ENCODE results near the gene CNTNAP4.

The CNTNAP4 gene

DNA sequence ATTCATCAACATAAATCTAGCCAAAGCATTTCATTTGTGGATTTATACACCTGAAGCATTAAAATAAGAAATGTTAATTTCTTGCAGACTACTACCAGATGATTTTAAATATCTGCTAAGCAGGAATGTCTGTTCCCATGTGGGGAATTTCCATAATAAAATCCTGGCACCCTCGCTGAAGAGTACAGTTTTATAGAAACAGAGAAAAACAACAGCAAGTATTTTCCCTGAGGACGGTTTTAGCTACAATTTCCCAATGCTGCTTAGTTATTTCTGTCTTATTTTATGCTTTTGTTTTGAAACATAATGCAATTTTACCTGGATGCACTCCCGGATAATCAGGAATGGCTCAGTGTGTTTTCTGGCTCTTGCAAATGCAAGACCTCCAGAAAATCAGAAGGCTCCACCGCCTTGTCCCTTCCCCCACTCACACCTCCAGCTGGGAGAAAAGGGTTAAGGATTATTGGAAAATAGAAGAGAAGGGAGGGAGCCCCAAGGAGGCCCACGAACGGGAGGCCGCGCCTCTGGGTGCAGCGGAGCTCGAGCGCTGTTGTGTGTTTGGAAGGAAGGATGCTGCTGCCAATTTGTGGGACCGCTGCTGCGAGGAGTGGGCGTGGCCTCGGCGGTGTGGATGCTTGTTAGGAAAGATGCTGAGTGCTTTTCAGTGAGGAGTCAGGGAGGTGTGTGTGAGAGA, at the start of gene CNTNAP4:
Gene CNTNAP4 (plus strand): TSS at position 657 of the 694 bp plus-strand sequence. CDS start 262 bp downstream, outside the sequence.
- DNase-seq = peak in 48 of 51 donors; percentile 8 to 87 (median 52)

GRCh38 chr16:76228546-76229146, 48.6 kb upstream of the CNTNAP4 start:
- DNase-seq = no peak

DNA sequence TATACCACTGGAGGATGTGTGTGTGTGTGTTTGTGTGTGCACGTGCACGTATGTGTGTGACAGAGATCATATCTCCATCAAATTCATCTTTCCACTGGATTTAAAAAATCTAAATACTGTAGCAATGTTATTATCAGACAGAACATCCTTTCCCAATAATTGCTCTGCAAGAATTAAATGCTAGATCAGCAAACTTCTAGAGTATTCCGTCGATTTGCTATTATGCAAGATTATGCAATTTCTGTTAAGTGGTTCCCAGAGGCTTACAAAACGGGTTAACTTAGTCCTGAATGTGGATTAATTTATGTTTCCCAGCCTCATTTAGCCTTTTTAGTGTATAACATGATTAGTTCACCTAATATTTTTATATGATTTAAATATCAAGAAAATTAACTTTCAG, 44.5 kb upstream of the CNTNAP4 start:
- no peak for DNase-seq

GRCh38 chr16:76235025-76235424, 42.2 kb upstream of the CNTNAP4 start:
- no peak for DNase-seq

DNA sequence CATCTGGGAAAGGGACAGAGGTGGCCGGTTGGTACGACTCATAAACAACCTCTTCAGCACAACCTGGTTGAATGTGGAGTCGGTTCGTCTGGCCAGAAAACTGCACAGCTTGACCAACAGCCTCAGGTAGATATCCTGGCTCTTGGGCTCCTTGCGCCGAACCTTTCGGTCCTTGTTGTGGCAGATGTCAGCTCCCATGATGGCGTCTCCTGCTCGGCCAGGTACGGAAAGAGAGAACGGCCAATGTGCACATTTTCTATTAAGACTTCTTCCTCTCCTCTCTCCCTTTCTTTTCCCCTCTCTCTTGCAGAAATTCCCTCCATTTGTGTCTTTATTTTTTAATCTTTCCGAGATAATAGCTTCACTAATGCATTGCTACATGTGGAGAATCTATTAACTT, 41.8 kb upstream of the CNTNAP4 start:
- DNase-seq = no peak

GRCh38 chr16:76237471-76237870, 39.7 kb upstream of the CNTNAP4 start:
- DNase-seq = no peak

DNA sequence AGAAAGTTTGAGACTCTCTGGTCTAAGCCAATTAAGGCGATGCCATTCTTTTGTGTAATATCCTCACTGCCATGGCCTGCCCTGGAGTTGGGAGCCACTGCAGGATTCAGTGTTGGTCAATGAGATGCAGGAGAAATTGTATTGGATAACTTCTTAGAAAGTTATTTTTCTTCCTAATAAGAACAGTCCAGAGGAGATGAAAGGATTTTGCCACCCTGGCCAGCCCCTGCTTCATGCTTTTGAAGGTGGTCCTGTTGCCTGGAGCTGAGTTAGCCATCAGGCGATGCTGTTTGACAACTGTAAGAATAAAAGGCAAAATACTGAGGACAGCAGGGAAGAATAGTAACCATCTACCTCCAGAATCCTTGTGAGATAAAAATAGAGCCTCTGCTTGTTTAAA, 35.4 kb upstream of the CNTNAP4 start:
- no peak for DNase-seq

DNA sequence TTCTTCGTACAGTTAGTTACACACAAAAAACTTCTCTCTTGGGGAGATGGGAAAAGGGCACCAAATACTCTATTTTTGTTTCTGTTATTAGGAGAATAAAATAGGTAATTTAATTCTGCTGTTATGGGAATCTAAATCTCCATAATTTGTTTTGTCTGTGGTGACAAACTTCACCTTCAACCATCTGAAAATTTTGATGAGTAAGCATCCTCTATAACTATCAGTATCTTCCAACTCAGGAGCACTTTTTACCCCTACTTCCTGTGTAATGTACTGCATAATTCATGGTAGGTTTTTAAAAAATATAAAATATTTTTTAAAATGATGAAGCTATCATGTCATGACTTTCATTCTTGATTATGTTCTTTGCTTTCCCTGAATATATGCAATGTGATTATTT, 33.6 kb upstream of the CNTNAP4 start:
- no peak for DNase-seq

GRCh38 chr16:76246587-76246986, 30.6 kb upstream of the CNTNAP4 start:
- no peak for DNase-seq

- DNase-seq = no peak
Observed at GRCh38 chr16:76265434-76266045, 11.7 kb upstream of the CNTNAP4 start.

DNA sequence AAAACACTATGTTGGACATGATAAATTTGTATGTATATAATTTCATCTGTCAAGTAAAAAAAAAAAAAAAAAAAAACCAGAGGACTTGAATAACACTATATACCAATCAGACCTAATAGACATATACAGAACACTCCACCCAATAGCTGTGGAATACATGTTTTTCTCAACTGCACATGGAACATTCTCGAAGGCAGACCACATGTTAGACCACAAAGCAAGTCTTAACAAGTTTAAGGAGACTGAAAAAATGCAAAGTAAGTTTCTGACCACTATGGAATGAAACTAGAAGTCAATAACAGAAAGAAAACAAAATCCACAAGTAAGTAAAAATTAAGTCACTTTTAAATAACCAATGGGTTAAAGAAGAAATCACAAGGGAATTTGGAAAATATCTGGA, 8.4 kb upstream of the CNTNAP4 start:
- DNase-seq = no peak

DNA sequence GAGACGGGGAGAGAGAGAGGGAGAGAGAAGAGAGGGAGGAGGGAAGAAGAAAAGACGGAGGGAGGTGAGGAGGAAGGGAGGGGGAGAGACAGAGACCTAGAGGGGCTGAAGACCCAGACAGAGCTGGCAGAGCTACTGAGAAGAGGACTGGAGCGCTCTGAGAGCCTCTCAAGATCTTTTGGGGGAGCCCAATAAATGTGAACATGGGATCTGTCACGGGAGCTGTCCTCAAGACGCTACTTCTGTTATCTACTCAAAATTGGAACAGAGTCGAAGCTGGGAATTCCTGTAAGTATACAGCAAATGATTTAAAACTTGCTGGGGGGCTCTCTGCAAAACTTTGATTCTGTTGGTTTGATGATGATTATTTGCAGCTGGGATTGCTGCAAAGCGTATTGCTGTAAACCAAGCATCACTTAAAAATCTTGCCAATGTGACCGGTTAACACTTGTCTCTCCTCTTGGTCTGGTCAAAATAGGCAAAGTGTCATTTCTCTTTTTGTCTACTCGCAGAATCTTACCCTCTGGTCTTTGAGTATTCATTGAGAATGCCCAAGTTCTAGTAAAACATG, 344 bp downstream of the CNTNAP4 start:
- DNase-seq = peak in 3 of 51 donors; percentile 35 to 76 (median 36)

- peak in 6 of 51 donors; percentile 1 to 22 (median 4) for DNase-seq
Observed at GRCh38 chr16:76278086-76278485, 885 bp downstream of the CNTNAP4 start.

- peak in 2 of 51 donors; percentile 17 to 82 for DNase-seq
Observed at GRCh38 chr16:76278980-76279379, 1.8 kb downstream of the CNTNAP4 start.

- peak in 1 of 51 donors; percentile 36 for DNase-seq
Observed at GRCh38 chr16:76280421-76281215, 3.4 kb downstream of the CNTNAP4 start.

DNA sequence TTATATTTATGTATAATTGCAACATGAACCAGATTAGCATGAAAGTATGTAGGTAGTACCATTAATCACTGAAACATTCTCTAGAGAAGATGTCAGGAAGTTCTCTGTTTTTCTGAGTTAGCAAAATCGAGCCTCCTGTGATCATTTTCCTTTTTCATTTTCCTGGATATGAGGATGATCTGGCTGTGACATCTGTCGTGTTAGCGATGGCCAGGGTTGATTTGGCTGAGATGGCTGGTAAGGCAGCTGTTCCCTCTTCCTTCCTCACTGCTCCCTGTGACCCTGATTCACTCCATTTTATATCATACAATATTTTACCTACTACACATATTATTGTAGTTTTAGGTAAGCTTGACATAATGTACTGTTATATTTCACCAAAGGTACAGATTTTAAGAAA, 10.3 kb downstream of the CNTNAP4 start:
- DNase-seq = no peak

GRCh38 chr16:76292218-76292617, 15.0 kb downstream of the CNTNAP4 start:
- peak in 1 of 51 donors; percentile 1 for DNase-seq

DNA sequence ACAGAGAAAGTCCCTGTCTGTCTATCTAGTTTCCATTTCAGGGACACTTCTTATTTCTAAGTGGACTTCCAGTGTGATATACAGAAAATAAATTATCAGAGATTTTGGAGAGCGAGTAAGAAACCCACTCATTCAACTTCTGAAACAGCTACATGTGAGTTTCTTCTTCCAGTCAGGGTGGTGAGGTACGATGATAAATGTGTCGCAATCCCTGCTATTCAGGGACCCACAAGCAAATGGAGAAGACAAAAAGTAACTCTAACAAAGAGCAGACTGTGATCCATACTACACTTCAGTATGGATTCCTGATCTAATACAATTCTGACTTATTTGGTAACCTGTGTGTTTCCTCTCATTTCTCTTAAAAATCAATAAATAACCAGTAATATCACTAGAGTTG, 16.8 kb downstream of the CNTNAP4 start:
- DNase-seq = no peak

GRCh38 chr16:76294396-76295214, 17.4 kb downstream of the CNTNAP4 start:
- DNase-seq = no peak

GRCh38 chr16:76297941-76298340, 20.7 kb downstream of the CNTNAP4 start:
- DNase-seq = no peak

All from hypothalamus (tissue), 51 donors.